ENCODE results near the gene SLC35E2B. TPM values are rescaled to one million over a fixed set of nuclear protein-coding genes. Genes with fewer than 3 reads are reported as not detected.
"Not testable (repeated sequence)": the region's sequence is repeated elsewhere in the genome, so short reads cannot be mapped to it uniquely, and the experiment has no call there.

The SLC35E2B gene
- total RNA-seq, 4 donors from 2014 or later: 63.4 to 202 (median 83.9) TPM

- Histone ChIP-seq H3K4me3 (no peak overlapping the region), H3K36me3 (peaks cover 0 to 4% (median 0%) of the 10 kb centered on the region in 4 donors), H3K27ac (no peak overlapping the region), H3K9me3 (no peaks in the 10 kb centered on the region), H3K4me1 (no peaks in the 10 kb centered on the region), H3K27me3 (no peaks in the 10 kb centered on the region)
- no peak for TF ChIP-seq POLR2AphosphoS5 (IDR thresholded peaks at IDR 0.05)
- no peak for TF ChIP-seq POLR2A (IDR thresholded peaks at IDR 0.05)
- TF ChIP-seq EP300 (IDR thresholded peaks at IDR 0.05; ENCODE audit: low read depth): no peak
- TF ChIP-seq, protein P1, sequence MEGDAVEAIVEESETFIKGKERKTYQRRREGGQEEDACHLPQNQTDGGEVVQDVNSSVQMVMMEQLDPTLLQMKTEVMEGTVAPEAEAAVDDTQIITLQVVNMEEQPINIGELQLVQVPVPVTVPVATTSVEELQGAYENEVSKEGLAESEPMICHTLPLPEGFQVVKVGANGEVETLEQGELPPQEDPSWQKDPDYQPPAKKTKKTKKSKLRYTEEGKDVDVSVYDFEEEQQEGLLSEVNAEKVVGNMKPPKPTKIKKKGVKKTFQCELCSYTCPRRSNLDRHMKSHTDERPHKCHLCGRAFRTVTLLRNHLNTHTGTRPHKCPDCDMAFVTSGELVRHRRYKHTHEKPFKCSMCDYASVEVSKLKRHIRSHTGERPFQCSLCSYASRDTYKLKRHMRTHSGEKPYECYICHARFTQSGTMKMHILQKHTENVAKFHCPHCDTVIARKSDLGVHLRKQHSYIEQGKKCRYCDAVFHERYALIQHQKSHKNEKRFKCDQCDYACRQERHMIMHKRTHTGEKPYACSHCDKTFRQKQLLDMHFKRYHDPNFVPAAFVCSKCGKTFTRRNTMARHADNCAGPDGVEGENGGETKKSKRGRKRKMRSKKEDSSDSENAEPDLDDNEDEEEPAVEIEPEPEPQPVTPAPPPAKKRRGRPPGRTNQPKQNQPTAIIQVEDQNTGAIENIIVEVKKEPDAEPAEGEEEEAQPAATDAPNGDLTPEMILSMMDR (IDR thresholded peaks at IDR 0.05): no peak
- 95% methylated on average over 18 of the region's 22 CpGs; no CpG with 5 or more reads in 1 of the 2 donors for WGBS, 2 donors (ENCODE audit: low coverage in 1 of 2)
- intact Hi-C loops (cut with DNase I; ENCODE audit: low total_unique reads) (no loop called here), in situ Hi-C loops (cut with MboI; ENCODE audit: low pct_ligation_motif_present in 1 of 4, low pct_unique_long_range_greater_than_20kb in 1 of 4, low sequenced_read_pairs in 3 of 4) (no loop called here)
- no peak for DNase-seq
Measured at GRCh38 chr1:1703796-1704195, 11.2 kb upstream of the SLC35E2B start.

GRCh38 chr1:1702506-1702905 lies 9.9 kb upstream of the SLC35E2B start:
- H3K4me3 ChIP-seq; in situ Hi-C loops (cut with MboI; ENCODE audit: low pct_ligation_motif_present in 1 of 4, low pct_unique_long_range_greater_than_20kb in 1 of 4, low sequenced_read_pairs in 3 of 4); H3K36me3 ChIP-seq; H3K27me3 ChIP-seq; H3K9me3 ChIP-seq; H3K4me1 ChIP-seq; H3K27ac ChIP-seq; DNase-seq; intact Hi-C loops (cut with DNase I; ENCODE audit: low total_unique reads): not testable (repeated sequence)
- WGBS, 2 donors (ENCODE audit: low coverage in 1 of 2): 87 to 92% methylated on average over 3 to 11 of the region's 18 CpGs

- H3K9me3 ChIP-seq; H3K36me3 ChIP-seq; intact Hi-C loops (cut with DNase I; ENCODE audit: low total_unique reads); H3K4me1 ChIP-seq; DNase-seq; in situ Hi-C loops (cut with MboI; ENCODE audit: low pct_ligation_motif_present in 1 of 4, low pct_unique_long_range_greater_than_20kb in 1 of 4, low sequenced_read_pairs in 3 of 4); H3K27me3 ChIP-seq; H3K4me3 ChIP-seq; H3K27ac ChIP-seq: not testable (repeated sequence)
- no CpG with 5 or more reads among the region's 33 CpGs for WGBS, 2 donors (ENCODE audit: low coverage in 1 of 2)
Measured at GRCh38 chr1:1700557-1700956, 8.0 kb upstream of the SLC35E2B start.

GRCh38 chr1:1700067-1700466 lies 7.5 kb upstream of the SLC35E2B start:
- in situ Hi-C loops (cut with MboI; ENCODE audit: low pct_ligation_motif_present in 1 of 4, low pct_unique_long_range_greater_than_20kb in 1 of 4, low sequenced_read_pairs in 3 of 4); intact Hi-C loops (cut with DNase I; ENCODE audit: low total_unique reads); H3K27me3 ChIP-seq; H3K36me3 ChIP-seq; H3K27ac ChIP-seq; H3K4me1 ChIP-seq; H3K9me3 ChIP-seq; DNase-seq; H3K4me3 ChIP-seq: not testable (repeated sequence)
- no CpG with 5 or more reads among the region's 45 CpGs for WGBS, 2 donors (ENCODE audit: low coverage in 1 of 2)

DNA sequence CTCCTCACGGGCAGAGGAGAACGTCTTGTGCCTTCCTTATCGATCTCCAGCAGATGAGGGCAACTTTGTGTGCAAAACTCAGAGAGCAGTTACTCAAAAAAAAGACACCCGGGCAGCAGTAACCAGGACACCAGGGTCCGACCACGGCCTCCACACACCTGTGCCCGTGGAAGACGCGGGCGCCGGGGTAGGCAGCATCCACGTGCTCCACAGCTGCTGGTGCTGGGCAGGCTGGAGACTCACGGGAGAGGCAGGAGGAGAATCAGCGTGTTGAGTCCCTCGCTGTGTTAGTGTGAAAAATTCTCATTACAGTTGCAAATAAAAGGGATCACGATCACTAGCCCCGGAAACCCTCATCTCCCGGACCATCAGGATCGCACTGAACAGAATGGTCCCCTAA lies 6.5 kb upstream of the SLC35E2B start:
- 95% methylated on average over 11 of the region's 19 CpGs; no CpG with 5 or more reads in 1 of the 2 donors for WGBS, 2 donors (ENCODE audit: low coverage in 1 of 2)
- in situ Hi-C loops (cut with MboI; ENCODE audit: low pct_ligation_motif_present in 1 of 4, low pct_unique_long_range_greater_than_20kb in 1 of 4, low sequenced_read_pairs in 3 of 4); DNase-seq: not testable (repeated sequence)

DNA sequence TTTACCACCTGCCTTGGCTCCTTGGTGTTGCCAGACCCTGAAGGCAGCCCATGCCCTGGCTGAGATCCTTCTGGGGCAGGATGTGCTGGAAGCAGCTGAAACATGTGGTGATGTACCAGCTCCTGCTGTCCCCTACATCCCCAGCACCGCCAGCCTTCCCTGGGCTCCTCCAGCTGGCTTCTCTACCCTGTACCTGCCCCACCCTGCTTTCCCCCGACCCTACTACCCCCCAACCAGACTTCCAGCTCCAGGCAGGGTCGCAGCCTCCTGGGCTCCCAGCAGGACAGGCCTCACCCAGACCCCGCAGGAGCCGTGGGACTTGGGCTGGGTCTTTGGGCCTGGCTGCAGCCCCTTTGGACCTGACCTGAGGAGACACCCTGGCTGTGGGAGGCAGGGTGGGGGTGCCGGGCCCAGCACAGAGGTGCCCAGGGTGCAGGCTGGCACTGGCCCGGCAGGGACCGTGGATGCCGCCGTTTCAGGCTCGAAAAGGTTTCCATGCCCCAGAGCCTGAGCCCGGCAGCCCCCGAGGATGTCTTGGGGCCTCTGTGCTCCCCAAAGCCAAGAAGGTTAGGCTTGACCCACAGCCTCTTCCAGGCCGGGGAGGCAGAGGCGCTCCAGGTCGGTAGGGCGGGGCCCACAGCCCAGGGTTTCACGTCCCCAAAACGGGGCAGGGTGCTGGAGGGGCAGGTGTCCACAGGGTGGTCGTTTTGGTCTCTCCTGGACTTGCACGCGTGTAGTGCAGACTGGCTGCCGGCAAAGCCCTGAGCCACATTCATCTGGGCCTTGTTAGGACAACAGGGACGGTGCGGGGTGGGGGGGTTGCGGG lies 5.0 kb upstream of the SLC35E2B start:
- H3K4me1 ChIP-seq; H3K27ac ChIP-seq; in situ Hi-C loops (cut with MboI; ENCODE audit: low pct_ligation_motif_present in 1 of 4, low pct_unique_long_range_greater_than_20kb in 1 of 4, low sequenced_read_pairs in 3 of 4); H3K4me3 ChIP-seq; DNase-seq; intact Hi-C loops (cut with DNase I; ENCODE audit: low total_unique reads); H3K36me3 ChIP-seq; H3K9me3 ChIP-seq; H3K27me3 ChIP-seq: not testable (repeated sequence)
- WGBS, 2 donors (ENCODE audit: low coverage in 1 of 2): 75% methylated on average over 18 of the region's 26 CpGs; no CpG with 5 or more reads in 1 of the 2 donors

More for the DNA sequence above, 6.5 kb upstream of the SLC35E2B start:
- intact Hi-C loops (cut with DNase I; ENCODE audit: low total_unique reads); H3K4me3 ChIP-seq; H3K27me3 ChIP-seq; H3K4me1 ChIP-seq; H3K36me3 ChIP-seq; H3K9me3 ChIP-seq; H3K27ac ChIP-seq: not testable (repeated sequence)

DNA sequence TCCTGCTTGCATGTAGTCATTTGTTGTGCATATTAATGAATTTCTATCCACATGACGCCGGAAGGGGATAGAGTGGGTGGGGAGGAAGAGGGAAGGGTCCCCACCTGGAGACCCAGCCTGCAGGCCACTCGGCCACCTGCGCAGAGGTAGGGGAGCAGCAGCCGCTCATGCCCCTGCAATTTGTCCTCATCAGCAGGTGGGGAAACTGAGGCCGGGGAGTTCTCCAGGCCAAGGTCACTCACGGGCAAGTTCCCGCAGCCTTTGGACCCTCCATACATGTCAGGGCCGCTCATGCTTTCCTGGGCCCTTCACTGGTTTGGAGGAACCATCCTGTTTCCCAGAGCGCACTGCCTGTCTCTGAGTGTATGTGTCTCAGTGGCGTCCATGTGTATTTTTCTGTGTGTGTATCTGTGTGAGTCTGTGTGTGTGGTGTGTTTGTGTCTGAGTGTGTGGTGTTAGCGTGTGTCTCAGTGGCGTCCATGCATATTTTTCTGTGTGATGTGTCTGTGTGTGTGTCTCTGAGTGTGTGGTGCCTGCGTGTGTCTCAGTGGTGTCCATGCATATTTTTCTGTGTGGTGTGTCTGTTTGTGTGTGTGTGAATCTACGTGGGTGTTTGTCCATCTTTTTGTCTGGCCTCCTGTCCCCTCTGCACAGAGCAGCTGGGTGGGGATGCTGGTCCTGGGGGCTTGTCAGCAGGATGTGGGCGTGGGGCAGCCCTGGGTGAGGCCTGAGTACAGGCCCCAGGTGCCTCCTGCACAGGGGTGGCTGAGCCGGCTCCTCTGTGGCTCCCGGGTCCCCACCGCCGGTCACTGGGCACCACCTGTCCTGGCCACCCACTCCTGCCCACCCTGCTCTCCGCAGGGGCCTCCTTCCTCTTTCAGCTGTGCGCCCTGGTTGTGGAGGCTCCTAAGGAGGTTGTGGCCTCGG lies 4.1 kb upstream of the SLC35E2B start:
- H3K27ac ChIP-seq; H3K27me3 ChIP-seq; intact Hi-C loops (cut with DNase I; ENCODE audit: low total_unique reads); in situ Hi-C loops (cut with MboI; ENCODE audit: low pct_ligation_motif_present in 1 of 4, low pct_unique_long_range_greater_than_20kb in 1 of 4, low sequenced_read_pairs in 3 of 4); H3K9me3 ChIP-seq; H3K4me3 ChIP-seq; H3K4me1 ChIP-seq; H3K36me3 ChIP-seq; DNase-seq: not testable (repeated sequence)
- 90 to 100% methylated on average over 3 to 15 of the region's 23 CpGs for WGBS, 2 donors (ENCODE audit: low coverage in 1 of 2)

All from transverse colon (tissue), 4 donors.